Hippocampal formation (tissue), 2 donors: Measurements from ENCODE around the gene ULBP3.
"Not testable (repeated sequence)": the region's sequence is repeated elsewhere in the genome, so short reads cannot be mapped to it uniquely, and the experiment has no call there.

Experiments used
- DNase-seq, 2 donors: peaks; one replicate each; lab custom pipeline; 2025; lab: John Stamatoyannopoulos, UW

The ULBP3 gene

DNA sequence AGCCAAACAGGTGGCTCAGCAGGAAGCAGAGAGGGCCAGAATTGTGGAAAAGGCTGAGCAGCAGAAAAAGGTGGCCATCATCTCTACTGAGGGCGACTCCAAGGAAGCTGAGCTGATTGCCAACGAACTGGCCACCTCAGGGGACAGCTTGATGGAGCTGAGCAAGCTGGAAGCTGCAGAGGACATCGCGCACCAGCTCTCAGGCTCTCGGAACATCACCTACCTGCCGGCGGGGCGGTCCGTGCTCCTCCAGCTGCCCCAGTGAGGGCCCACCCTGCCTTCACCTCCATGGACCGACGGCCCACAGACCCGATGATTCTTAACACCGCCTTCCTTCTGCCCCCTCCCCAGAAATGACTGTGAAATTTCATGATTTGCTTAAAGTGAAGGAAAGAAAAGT, 25.8 kb downstream of the ULBP3 start:
- DNase-seq = no peak

GRCh38 chr6:150038202-150039062, 30.5 kb downstream of the ULBP3 start:
- DNase-seq = no peak

DNA sequence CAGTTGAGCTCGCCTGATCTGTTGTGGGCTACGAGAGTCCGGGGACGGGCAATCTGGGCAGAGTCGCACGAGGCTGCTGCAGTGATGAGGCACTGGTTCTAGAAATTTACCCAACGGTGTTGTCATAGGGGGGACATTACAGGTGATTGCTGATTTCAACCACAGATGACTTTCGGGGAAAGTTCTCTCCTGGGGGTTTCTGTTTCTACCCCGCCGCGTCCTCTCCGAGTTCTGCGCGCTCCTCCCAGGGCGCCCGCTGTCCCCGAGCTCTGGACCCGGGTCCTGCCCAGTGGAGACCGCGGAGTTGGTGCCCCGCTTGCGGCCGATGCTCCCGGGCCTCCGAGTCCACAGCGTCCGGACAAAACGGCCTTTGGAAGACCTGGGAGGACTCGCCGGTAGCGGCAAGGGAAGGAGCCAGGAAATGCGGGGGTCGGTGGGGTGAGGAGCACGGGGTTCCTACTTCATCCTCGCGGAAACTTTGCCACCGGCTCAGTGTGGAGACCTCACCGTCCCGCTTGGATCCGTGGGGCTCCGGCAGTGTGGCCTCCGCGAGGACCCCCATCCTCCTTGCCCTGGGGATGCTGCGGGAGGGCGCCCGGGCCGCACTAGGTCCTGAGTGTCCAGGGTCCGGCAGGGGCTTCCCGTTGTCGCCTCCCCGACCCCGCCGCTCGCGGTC, 31.3 kb downstream of the ULBP3 start:
- DNase-seq = no peak

DNA sequence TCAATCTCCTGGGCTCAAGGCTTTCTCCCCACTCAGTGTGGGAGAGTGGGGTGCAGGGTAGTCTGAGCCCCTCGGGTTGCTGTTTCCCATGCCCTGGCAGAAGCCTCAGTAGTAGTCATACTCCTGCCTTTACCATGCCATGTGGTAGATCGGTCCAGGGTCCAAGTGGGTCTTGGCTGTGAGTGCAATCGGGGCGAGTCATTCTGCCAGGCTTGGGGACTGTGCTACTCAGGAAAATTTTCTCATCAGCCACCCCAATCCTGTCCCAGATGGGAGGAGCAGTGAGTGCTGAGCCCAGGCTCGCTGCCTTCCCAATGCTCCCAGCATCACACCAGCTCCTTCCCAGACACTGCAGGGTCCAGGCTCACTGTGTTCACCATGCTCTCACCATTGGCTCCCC, 32.8 kb downstream of the ULBP3 start:
- no peak for DNase-seq

DNA sequence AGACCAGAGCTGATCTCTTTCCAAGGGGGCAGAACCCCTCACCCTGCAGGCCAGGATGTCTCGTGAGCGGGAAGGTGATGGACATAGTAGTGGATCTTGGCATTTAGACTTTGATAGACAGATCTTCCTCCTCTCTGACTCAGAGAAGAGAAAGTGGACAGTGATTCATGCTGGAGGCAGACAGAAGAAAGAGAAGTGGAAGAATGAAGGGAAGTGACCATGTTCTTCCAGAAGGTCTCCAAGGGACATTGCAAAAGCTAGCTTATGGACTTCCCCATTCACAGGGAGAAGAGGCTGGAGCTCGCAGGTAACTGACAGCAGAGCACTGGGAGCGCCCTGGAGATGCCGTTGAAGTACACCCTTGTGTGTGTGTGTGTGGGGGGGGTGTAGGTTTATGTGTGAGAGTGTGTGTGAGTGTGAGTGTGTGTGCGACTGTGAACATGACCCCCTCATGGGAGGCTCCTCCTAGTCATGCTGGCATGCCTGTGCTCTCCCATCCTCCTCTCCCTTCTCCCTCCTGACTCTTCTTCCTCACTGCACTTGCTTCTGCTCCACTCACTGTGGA, 35.6 kb downstream of the ULBP3 start:
- no peak for DNase-seq

DNA sequence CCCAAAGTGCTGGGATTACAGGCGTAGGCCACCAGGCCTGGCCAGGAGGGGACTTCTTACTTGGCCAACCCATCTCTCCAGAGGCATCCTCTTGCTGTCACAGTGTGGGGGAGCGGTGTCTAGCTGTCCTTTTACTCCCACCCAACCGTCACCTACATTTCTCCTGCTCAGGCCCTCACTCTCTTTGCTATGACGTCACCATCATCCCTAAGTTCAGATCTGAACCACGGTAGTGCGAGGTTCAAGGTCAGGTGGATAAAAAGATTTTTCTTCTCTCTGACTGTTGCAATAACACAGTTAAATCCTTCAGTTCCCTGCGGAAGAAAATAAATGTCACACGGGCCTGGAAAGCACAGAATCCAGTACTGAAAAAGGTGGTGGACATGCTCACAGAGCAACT, 36.3 kb downstream of the ULBP3 start:
- no peak for DNase-seq

DNA sequence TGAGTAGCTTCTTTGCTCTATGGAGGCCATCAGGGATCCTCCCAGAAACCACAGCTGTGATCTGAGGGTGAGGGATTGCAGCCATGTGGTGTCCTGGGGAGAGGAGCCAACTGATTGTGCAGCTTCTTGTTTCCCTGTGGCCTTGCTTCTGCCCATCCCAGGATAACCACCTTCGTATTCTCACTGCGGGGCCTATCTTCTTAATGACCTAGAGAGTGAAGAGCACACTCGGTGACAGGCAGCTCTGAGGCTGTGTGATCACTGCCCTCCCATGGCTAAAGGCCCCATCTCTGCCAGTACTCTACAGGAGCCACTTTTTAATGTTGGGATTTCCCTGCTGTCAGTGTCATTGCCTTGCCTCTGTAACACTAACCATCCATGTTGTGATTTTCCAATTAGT, 38.3 kb downstream of the ULBP3 start:
- DNase-seq = no peak

DNA sequence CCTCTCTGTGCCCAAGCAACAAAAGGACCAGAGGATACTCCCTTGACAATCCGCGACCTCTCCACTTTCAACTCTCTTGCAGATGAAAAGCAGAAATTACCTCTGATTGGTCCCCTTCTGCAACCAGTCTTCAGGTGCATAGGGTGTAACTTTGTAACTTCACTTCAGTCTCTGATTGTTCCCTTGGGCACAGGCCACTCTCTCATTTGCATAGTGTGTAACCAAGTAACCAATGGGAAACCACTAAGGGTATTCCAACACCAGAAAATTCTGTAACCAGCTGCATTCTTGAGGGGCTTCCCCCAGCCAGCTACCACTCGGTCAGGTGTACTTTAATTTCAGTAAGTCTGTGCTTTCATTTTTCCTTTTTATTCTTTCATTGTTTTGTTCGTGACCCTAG, 39.2 kb downstream of the ULBP3 start:
- DNase-seq = no peak

- no peak for DNase-seq
These were observed 39.6 kb downstream of the ULBP3 start for GRCh38 chr6:150029276-150029675.

GRCh38 chr6:150028799-150029198, 40.1 kb downstream of the ULBP3 start:
- no peak for DNase-seq

GRCh38 chr6:150027806-150028565, 40.9 kb downstream of the ULBP3 start:
- no peak for DNase-seq

DNA sequence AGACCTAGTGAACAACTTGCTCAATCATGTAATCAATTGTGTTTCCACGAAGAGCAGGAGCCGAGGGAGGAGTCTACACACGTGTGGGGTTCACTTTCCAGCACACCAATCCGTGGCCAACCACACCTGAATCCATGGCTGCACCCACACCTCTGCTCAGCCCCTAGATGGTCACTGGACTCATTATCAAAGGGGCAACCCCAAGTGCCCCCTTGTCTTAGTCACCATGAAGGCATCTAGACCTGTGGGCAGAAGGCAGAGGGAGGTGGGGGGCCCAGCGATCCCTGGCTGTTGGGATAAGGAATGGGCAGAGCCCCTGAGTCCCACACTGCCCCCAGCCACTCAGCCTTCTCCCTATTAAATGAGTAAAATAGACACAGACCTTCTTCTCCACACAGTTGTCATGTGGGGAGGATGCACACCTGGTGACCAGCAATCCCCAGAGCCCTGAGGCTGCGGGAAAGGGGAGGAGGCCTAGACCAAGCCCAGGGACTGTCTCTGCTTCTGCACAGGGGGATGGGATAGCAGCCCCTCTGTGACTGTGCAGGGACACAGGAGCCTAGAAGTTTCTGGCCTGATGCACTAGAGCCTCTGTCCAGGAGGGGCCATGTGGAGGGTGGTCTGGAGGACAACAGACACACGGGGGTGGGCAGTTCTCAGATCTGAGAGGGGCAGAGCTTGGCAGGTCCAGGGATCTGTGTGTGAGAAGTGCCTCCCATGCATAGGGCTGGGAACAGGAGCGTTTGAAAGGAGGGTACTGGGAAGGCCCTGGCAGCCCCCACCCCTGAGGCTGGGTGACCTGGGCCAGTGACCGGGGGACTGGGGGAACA, 41.7 kb downstream of the ULBP3 start:
- DNase-seq = no peak

- no peak for DNase-seq
These were observed 43.6 kb downstream of the ULBP3 start, which contains the start of gene RAET1L for GRCh38 chr6:150025201-150025917. TSS of gene RAET1L (minus strand) at chr6:150025532. CDS start at chr6:150025471, 61 bp downstream.

DNA sequence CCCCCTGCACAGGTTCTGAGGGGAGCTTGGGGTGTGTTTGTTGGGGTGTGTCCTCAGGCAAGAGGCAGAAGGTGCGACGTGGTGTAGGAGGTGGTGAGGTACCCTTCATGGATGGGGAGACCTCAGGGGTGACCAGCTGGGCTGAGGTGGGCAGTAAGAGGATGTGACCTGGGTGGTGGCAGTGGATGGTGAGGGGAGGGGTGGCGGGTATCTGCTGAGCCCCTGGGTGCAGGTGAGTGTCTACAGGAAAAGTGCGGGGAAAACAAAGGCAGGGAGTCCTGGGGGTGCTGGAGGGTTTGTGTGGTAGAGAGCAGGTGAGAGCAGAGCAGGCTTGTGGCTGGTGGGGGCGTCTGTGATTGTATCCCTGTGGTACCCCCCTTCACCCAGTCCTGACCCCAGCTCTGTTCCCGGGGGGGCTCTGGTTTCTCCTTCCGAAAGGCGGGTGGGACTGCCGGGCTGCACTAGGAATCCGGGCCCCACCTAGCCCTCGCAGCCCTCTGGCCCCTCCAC, 44.2 kb downstream of the ULBP3 start:
- no peak for DNase-seq

DNA sequence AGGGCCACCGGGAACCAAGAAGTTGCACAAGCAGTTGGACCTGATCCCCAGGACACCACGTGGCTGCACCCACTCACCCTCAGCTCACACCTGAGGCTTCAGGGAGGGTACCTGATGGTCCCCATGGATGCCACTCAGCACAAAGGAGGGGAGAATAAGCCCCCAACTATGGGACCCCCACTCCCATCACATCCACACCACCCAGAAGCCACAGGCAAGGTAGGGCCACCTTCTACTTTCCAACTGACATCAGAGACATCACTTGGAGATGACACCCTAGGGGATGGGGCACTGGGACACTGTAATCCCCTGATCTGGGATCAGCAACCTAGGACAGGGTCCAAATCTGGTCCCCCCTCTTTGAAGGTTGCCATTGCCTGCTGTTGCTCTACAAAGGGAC, 44.9 kb downstream of the ULBP3 start:
- not testable (repeated sequence) for DNase-seq

- DNase-seq = not testable (repeated sequence)
These were observed 47.1 kb downstream of the ULBP3 start for GRCh38 chr6:150021870-150022269.

DNA sequence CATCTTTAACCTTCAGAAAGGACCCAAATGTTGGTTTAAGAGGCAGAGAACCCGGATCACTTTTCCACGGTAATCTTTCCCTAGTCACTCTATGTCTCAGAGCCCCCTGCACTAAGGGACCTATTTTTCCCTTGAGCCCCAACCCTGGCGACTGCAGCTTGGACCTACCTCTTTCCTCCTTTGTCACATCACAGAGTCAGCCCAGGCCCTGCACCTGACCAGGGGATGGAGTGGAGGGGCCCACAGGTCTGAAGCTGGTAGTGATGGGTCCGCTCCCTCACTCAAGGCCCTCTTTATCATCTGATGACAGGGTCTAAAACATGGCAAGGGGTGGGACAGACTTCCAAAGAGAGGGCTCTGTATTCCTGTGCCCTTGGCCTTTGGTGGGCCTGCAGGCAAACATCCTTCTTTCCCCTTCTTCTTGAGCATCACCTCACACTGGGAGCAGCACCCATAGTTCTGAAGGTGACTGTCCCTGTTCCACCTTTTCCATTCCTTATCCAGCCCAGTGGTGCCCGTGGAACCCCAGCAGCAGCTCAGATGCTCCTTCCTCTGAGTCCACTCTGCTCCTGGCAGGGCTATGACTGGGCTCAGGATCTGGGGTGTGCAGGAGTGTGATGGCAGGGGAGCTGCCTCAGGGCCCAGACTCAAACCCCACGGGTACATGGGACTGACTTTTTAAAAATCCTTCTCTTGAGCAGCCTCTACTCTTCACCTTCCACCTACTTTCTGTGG, 49.9 kb downstream of the ULBP3 start:
- DNase-seq = no peak

DNA sequence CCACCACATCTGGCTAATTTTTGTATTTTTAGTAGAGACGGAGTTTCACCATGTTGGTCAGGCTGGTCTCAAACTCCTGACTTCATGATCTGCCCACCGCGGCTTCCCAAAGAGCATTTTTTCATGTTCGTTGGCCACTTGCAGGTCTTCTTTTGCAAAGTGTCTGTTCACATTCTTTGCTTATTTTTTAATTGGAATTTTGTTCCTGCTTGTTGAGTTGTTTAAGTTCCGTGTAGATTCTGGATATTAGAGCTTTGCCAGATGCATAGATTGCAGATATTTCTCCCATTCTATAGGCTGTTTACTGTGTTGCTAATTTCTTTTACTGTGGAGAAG, 51.8 kb downstream of the ULBP3 start:
- DNase-seq = not testable (repeated sequence)

GRCh38 chr6:150016324-150017185, 52.4 kb downstream of the ULBP3 start:
- peak; percentile 70 to 73 for DNase-seq
